OCI-LY1 (cell line): Measurements from ENCODE around the gene HTATIP2.

Source experiments
- H2AFZ ChIP-seq: fragments of 200-600 bp; sonication (generic), shearing (Covaris generic); 2 replicates; pipeline ENCODE4 v1.6.0; 2014; ENCODE audit warnings: antibody characterized with exemption, mild to moderate bottlenecking, low read length
- H3F3A ChIP-seq: fragments of 200-600 bp; sonication (generic), shearing (Covaris generic); 2 replicates; pipeline ENCODE4 v1.6.0; 2014; ENCODE audit warnings: mild to moderate bottlenecking, antibody characterized with exemption, low read length, moderate library complexity; ENCODE audit not compliant: insufficient read depth
- H3K27ac ChIP-seq: fragments of 200-600 bp; sonication (generic); 2 replicates; pipeline ENCODE4 v1.5.1; 2014; ENCODE audit warnings: low read length, mixed run types, mild to moderate bottlenecking, low read depth; ENCODE audit not compliant: poor library complexity, severe bottlenecking
- H3K27me3 ChIP-seq: fragments of 200-600 bp; sonication (generic); 2 replicates; pipeline ENCODE4 v1.6.0; 2014; ENCODE audit warnings: antibody characterized with exemption, mild to moderate bottlenecking, low read length, moderate library complexity; ENCODE audit not compliant: insufficient read depth
- H3K36me3 ChIP-seq: fragments of 200-600 bp; sonication (generic); 2 replicates; pipeline ENCODE4 v1.6.1; 2014; ENCODE audit warnings: mild to moderate bottlenecking, antibody characterized with exemption, low read length, moderate library complexity, mixed read lengths; ENCODE audit not compliant: insufficient read depth
- H3K4me1 ChIP-seq: fragments of 200-600 bp; sonication (generic); 2 replicates; pipeline ENCODE4 v1.5.1; 2014; ENCODE audit warnings: mild to moderate bottlenecking, low read length, moderate library complexity; ENCODE audit not compliant: insufficient read depth, severe bottlenecking
- H3K4me2 ChIP-seq: fragments of 200-600 bp; sonication (generic), shearing (Covaris generic); 2 replicates; pipeline ENCODE4 v1.6.1; 2014; ENCODE audit warnings: low read length
- H3K4me3 ChIP-seq: fragments of 200-600 bp; sonication (generic); 2 replicates; pipeline ENCODE4 v1.5.1; 2014; ENCODE audit warnings: low read length, low read depth, mild to moderate bottlenecking, mixed read lengths; ENCODE audit not compliant: poor library complexity, severe bottlenecking
- H3K79me2 ChIP-seq: fragments of 200-600 bp; shearing (Covaris generic); 2 replicates; pipeline ENCODE4 v1.6.1; 2016; ENCODE audit warnings: mixed run types, low read length, mixed read lengths; ENCODE audit not compliant: insufficient read depth
- H3K9ac ChIP-seq: fragments of 200-600 bp; sonication (generic), shearing (Covaris generic); 2 replicates; pipeline ENCODE4 v1.6.1; 2014; ENCODE audit warnings: mild to moderate bottlenecking, low read length, mixed read lengths
- H3K9me2 ChIP-seq: fragments of 200-600 bp; sonication (generic), shearing (Covaris generic); 2 replicates; pipeline ENCODE4 v1.6.1; 2014; ENCODE audit warnings: low read depth, mild to moderate bottlenecking, low read length, mixed read lengths
- H3K9me3 ChIP-seq: fragments of 200-600 bp; shearing (Covaris generic); 2 replicates; pipeline ENCODE4 v1.6.1; 2014; ENCODE audit warnings: low read length, mixed read lengths
- H4K20me1 ChIP-seq: fragments of 200-600 bp; sonication (generic), shearing (Covaris generic); 2 replicates; pipeline ENCODE4 v1.6.0; 2016; ENCODE audit warnings: mild to moderate bottlenecking, low read length; ENCODE audit not compliant: insufficient read depth
- CTCF ChIP-seq: fragments of 200-600 bp; sonication (generic), shearing (Covaris generic); IDR thresholded peaks from 2 replicates; pipeline ENCODE4 v1.5.1; 2017; ENCODE audit warnings: mild to moderate bottlenecking, antibody characterized with exemption, low read length, moderate library complexity, mixed read lengths
- EZH2 ChIP-seq: fragments of 200-600 bp; sonication (generic), shearing (Covaris generic); IDR thresholded peaks from 2 replicates; pipeline ENCODE4 v1.8.0; 2017; ENCODE audit warnings: borderline replicate concordance, mixed run types, mild to moderate bottlenecking, antibody characterized with exemption, low read length, moderate library complexity, mixed read lengths

Gene HTATIP2

DNA sequence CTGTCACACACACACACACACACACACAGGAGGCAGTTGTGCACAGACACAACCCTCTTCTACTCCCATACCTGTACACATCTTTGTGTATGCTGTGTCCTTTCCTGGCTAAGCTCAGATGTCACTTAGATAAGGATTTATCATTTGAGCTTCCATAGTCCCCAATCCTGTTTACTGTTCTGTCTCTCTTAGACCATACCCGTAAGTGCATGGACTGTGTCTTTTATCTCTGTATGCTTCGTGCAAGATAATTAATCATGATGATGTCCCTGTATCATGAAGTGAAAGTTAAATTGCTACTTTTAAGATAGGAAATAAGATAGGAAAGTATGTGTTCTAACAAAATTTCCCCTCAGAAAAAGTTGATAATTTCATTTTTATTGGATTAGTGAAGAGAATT lies 54.3 kb downstream of the HTATIP2 start:
- Histone ChIP-seq H3K27ac (no peak overlapping the region), H3K4me2 (no peak overlapping the region), H4K20me1 (no peaks in the 10 kb centered on the region), H3K79me2 (no peaks in the 10 kb centered on the region), H3K4me3 (no peak overlapping the region), H3K9me2 (no peaks in the 10 kb centered on the region), H3K9ac (no peak overlapping the region), H3K36me3 (peaks cover 96% of the 10 kb centered on the region), H3K4me1 (peaks cover 11% of the 10 kb centered on the region), H2AFZ (no peak overlapping the region), H3K27me3 (no peaks in the 10 kb centered on the region), H3K9me3 (no peaks in the 10 kb centered on the region), H3F3A (no peaks in the 10 kb centered on the region)
- TF ChIP-seq CTCF: no peak
- TF ChIP-seq EZH2: no peak

GRCh38 chr11:20421946-20422345 lies 58.4 kb downstream of the HTATIP2 start:
- TF ChIP-seq CTCF (no peak), EZH2 (no peak)
- no peaks in the 10 kb centered on the region for H4K20me1 ChIP-seq
- peaks cover 90% of the 10 kb centered on the region for H3K36me3 ChIP-seq

DNA sequence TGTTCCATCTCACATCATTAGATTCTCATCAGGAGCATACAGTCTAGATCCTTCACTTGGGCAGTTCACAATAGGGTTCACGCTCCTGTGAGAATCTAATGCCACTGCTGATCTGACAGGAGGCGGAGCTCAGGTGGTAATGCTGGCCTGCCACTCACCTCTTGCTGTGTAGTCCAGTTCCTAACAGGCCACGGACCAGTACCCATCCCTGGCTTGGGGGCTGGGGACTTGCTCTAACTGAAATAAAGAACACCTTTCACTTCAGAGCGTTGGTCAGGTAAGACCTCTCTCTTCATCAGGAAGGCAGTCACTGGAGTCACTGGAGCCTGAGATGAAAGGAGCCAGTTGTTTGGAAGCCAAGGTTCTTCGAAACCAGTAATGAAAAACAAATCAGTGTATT lies 65.7 kb downstream of the HTATIP2 start:
- peaks cover 75% of the 10 kb centered on the region for H3K36me3 ChIP-seq
- no peaks in the 10 kb centered on the region for H3K79me2 ChIP-seq
- H3K4me2 ChIP-seq: no peak overlapping the region
- no peak for TF ChIP-seq CTCF
- no peak for TF ChIP-seq EZH2
- H3K27me3 ChIP-seq: no peaks in the 10 kb centered on the region
- no peak overlapping the region for H3K9ac ChIP-seq
- no peak overlapping the region for H3K27ac ChIP-seq
- H3K9me2 ChIP-seq: no peaks in the 10 kb centered on the region
- H3K4me3 ChIP-seq: no peak overlapping the region
- H3F3A ChIP-seq: no peaks in the 10 kb centered on the region
- no peak overlapping the region for H2AFZ ChIP-seq
- no peaks in the 10 kb centered on the region for H4K20me1 ChIP-seq
- H3K4me1 ChIP-seq: no peaks in the 10 kb centered on the region
- no peaks in the 10 kb centered on the region for H3K9me3 ChIP-seq

More at GRCh38 chr11:20421946-20422345, 58.4 kb downstream of the HTATIP2 start:
- H3K9ac ChIP-seq: no peak overlapping the region
- H2AFZ ChIP-seq: no peak overlapping the region
- H3K4me1 ChIP-seq: no peaks in the 10 kb centered on the region
- no peaks in the 10 kb centered on the region for H3K9me2 ChIP-seq
- H3K27me3 ChIP-seq: no peaks in the 10 kb centered on the region
- no peaks in the 10 kb centered on the region for H3K9me3 ChIP-seq
- no peaks in the 10 kb centered on the region for H3F3A ChIP-seq
- H3K27ac ChIP-seq: no peak overlapping the region
- no peak overlapping the region for H3K4me2 ChIP-seq
- no peaks in the 10 kb centered on the region for H3K79me2 ChIP-seq
- H3K4me3 ChIP-seq: no peak overlapping the region
